HCT116 (cell line): ENCODE results near the gene CCNJL. TPM values are rescaled to one million over a fixed set of nuclear protein-coding genes. Genes with fewer than 3 reads are reported as not detected.

Experiments used
- ATAC-seq: fragments of 200-7000 bp; cut with Tn5 transposase; 2 replicates; pipeline ENCODE4 v1.9.1; 2020; ENCODE audit warnings: mild to moderate bottlenecking, moderate library complexity
- BruUV-seq: library from RNA; stranded (reverse); fragments of 400-500 nt; replicated peaks from 2 replicates; lab custom pipeline; 2021; lab: Mats Ljungman, UMichigan
- CTCF ChIA-PET: fragments of 300-600 bp; sonication (Branson Sonifier 250); formaldehyde crosslinking; loops from one replicate; lab custom pipeline; 2021; ENCODE audit warnings: antibody characterized with exemption; lab: Charles Lee
- POLR2A ChIA-PET: fragments of 300-600, 350-600 bp; sonication (Branson Sonifier 250); formaldehyde crosslinking; loops from one replicate; lab custom pipeline; 2021; ENCODE audit warnings: antibody characterized with exemption; lab: Charles Lee
- RAD21 ChIA-PET, 2 experiments: fragments of 300-600 bp; sonication (Branson Sonifier 250); formaldehyde crosslinking; loops; one replicate each; lab custom pipeline; 2023; ENCODE audit warnings: low total read pairs in 2 of 2; ENCODE audit not compliant: uncharacterized antibody in 2 of 2, unreplicated experiment in 2 of 2, low non-redundant PET in 1 of 2; lab: Charles Lee
- DNase-seq: peaks from one replicate; pipeline ENCODE4 v3.0.0-alpha.2; 2010; ENCODE audit warnings: low read depth, low spot score
- H2AFZ ChIP-seq: fragments of 200-600 bp; shearing (Covaris generic), sonication (generic); 2 replicates; pipeline ENCODE4 v1.6.1; 2017; ENCODE audit warnings: low read depth, mixed run types, mixed read lengths, antibody characterized with exemption, low read length; ENCODE audit not compliant: poor library complexity, severe bottlenecking
- H3K27ac ChIP-seq: 2 replicates; pipeline ENCODE4 v1.5.1; 2012; ENCODE audit warnings: low read depth, low read length
- H3K27me3 ChIP-seq: fragments of 200-600 bp; sonication (generic); 2 replicates; pipeline ENCODE4 v1.6.1; 2016; ENCODE audit warnings: mixed run types, low read length, mixed read lengths; ENCODE audit not compliant: insufficient read depth
- H3K36me3 ChIP-seq, 2 experiments: fragments of 200-500 bp in 1 of 2; fragments of 200-600 bp in 1 of 2; sonication (Bioruptor generic) in 1 of 2; sonication (generic) in 1 of 2; 2 replicates each; pipeline versions ENCODE4 v1.5.1 to v1.6.1; 2014 to 2016; ENCODE audit warnings: low read length in 2 of 2, inconsistent platforms in 1 of 2, mixed read lengths in 1 of 2, mixed run types in 1 of 2; ENCODE audit not compliant: insufficient read depth in 2 of 2, control insufficient read depth in 1 of 2
- H3K4me1 ChIP-seq, 2 experiments: fragments of 200-600 bp in 1 of 2; sonication (generic) in 1 of 2; 2 replicates each; pipeline versions ENCODE4 v1.5.1 to v1.6.1; 2012 to 2017; ENCODE audit warnings: low read length in 2 of 2, inconsistent platforms in 1 of 2, mild to moderate bottlenecking in 1 of 2, mixed read lengths in 1 of 2, mixed run types in 1 of 2, moderate library complexity in 1 of 2; ENCODE audit not compliant: insufficient read depth in 2 of 2, control insufficient read depth in 1 of 2
- H3K4me2 ChIP-seq: fragments of 200-600 bp; sonication (generic); 2 replicates; pipeline ENCODE4 v1.6.1; 2017; ENCODE audit warnings: mixed run types, low read length, mixed read lengths
- H3K4me3 ChIP-seq, 2 experiments: fragments of 200-600 bp in 1 of 2; sonication (generic) in 1 of 2; replicated peaks in 1 of 2; 2 replicates each; pipeline ENCODE4 v1.5.1; 2011 to 2016; ENCODE audit warnings: low read length in 2 of 2, control low read depth in 1 of 2, low read depth in 1 of 2, mild to moderate bottlenecking in 1 of 2, mixed read lengths in 1 of 2, mixed run types in 1 of 2
- H3K79me2 ChIP-seq: fragments of 200-600 bp; sonication (generic); 2 replicates; pipeline ENCODE4 v1.6.1; 2017; ENCODE audit warnings: mild to moderate bottlenecking, mixed run types, low read length, moderate library complexity, mixed read lengths; ENCODE audit not compliant: insufficient read depth
- H3K9ac ChIP-seq: fragments of 200-600 bp; sonication (generic); 2 replicates; pipeline ENCODE4 v1.6.1; 2016; ENCODE audit warnings: low read length, mixed read lengths
- H3K9me2 ChIP-seq: fragments of 200-600 bp; sonication (generic), shearing (Covaris generic); 2 replicates; pipeline ENCODE4 v1.6.1; 2017; ENCODE audit warnings: mixed run types, mild to moderate bottlenecking, moderate library complexity; ENCODE audit not compliant: insufficient read depth
- H3K9me3 ChIP-seq, 2 experiments: fragments of 200-500 bp in 1 of 2; fragments of 200-600 bp in 1 of 2; sonication (Bioruptor generic) in 1 of 2; sonication (generic) in 1 of 2; 2 replicates each; pipeline ENCODE4 v1.6.1; 2014 to 2017; ENCODE audit warnings: low read length in 2 of 2, mixed read lengths in 2 of 2, inconsistent platforms in 1 of 2, low read depth in 1 of 2, mild to moderate bottlenecking in 1 of 2, mixed run types in 1 of 2, moderate library complexity in 1 of 2; ENCODE audit not compliant: control insufficient read depth in 1 of 2, insufficient read depth in 1 of 2
- H4K20me1 ChIP-seq: fragments of 200-600 bp; sonication (generic), shearing (Covaris generic); 2 replicates; pipeline ENCODE4 v1.6.1; 2017; ENCODE audit warnings: mixed run types, mild to moderate bottlenecking, moderate library complexity; ENCODE audit not compliant: insufficient read depth
- CEBPB ChIP-seq: IDR thresholded peaks from 2 replicates; pipeline ENCODE4 v1.6.1; 2012; ENCODE audit warnings: low read depth
- EZH2 ChIP-seq: fragments of 200-600 bp; sonication (generic); IDR thresholded peaks from 2 replicates; pipeline ENCODE4 v1.6.1; 2017; ENCODE audit warnings: antibody characterized with exemption, mixed run types
- FOSL1 ChIP-seq: IDR thresholded peaks from 2 replicates; pipeline ENCODE4 v1.6.1; 2012; ENCODE audit warnings: low read depth
- JUND ChIP-seq: IDR thresholded peaks from 2 replicates; pipeline ENCODE4 v1.6.1; 2012
- POLR2A ChIP-seq: IDR thresholded peaks from 2 replicates; pipeline ENCODE4 v1.7.0; 2011; ENCODE audit warnings: borderline replicate concordance; ENCODE audit not compliant: insufficient read depth, insufficient read length; ENCODE audit errors: extremely low read depth
- POLR2AphosphoS5 ChIP-seq: IDR thresholded peaks from 2 replicates; pipeline ENCODE4 v1.6.1; 2011; ENCODE audit warnings: mild to moderate bottlenecking, low read depth, low read length, moderate library complexity
- RAD21 ChIP-seq: IDR thresholded peaks from 2 replicates; pipeline ENCODE4 v1.6.1; 2012; ENCODE audit warnings: low read depth, mild to moderate bottlenecking
- SIN3A ChIP-seq: IDR thresholded peaks from 2 replicates; pipeline ENCODE4 v1.6.1; 2012; ENCODE audit warnings: low read depth
- SP1 ChIP-seq: IDR thresholded peaks from 2 replicates; pipeline ENCODE4 v1.6.1; 2012; ENCODE audit warnings: low read depth
- SRF ChIP-seq: IDR thresholded peaks from 2 replicates; pipeline ENCODE4 v1.6.1; 2012; ENCODE audit warnings: low read depth
- TCF7L2 ChIP-seq: IDR thresholded peaks from 2 replicates; pipeline ENCODE4 v1.7.0; 2011; ENCODE audit warnings: borderline replicate concordance, inconsistent platforms; ENCODE audit not compliant: insufficient read depth, insufficient read length; ENCODE audit errors: extremely low read depth
- YY1 ChIP-seq: IDR thresholded peaks from 2 replicates; pipeline ENCODE4 v1.6.1; 2011; ENCODE audit warnings: low read length, low read depth, moderate library complexity, mild to moderate bottlenecking; ENCODE audit not compliant: insufficient replicate concordance; ENCODE audit errors: extremely low read depth
- ZNF274 ChIP-seq: fragments of 200-500 bp; sonication (Bioruptor generic); IDR thresholded peaks from 2 replicates; pipeline ENCODE4 v1.6.1; 2014; ENCODE audit warnings: mild to moderate bottlenecking, low read depth, low read length, inconsistent platforms
- intact Hi-C: fragments of 100-400 bp; cut with micrococcal nuclease; formaldehyde crosslinking; loops from 2 replicates; pipeline ENCODE4 v1.10.0; 2022
- total RNA-seq: library from RNA; stranded (reverse); gene quantifications from one replicate; pipeline ENCODE4 v1.2.1, GENCODE V29; 2021; ENCODE audit not compliant: unreplicated experiment
- TF ChIP-seq, protein P1 (sequence below): IDR thresholded peaks from 2 replicates; pipeline ENCODE4 v1.6.1; 2012
- TF ChIP-seq, protein P2 (sequence below): IDR thresholded peaks from 2 replicates; pipeline ENCODE4 v1.6.1; 2011; ENCODE audit warnings: mild to moderate bottlenecking, low read length, moderate library complexity; ENCODE audit not compliant: insufficient replicate concordance; ENCODE audit errors: extremely low read depth

Gene CCNJL
- total RNA-seq, 1 experiment from 2014 or later, result 2.9 TPM

DNA sequence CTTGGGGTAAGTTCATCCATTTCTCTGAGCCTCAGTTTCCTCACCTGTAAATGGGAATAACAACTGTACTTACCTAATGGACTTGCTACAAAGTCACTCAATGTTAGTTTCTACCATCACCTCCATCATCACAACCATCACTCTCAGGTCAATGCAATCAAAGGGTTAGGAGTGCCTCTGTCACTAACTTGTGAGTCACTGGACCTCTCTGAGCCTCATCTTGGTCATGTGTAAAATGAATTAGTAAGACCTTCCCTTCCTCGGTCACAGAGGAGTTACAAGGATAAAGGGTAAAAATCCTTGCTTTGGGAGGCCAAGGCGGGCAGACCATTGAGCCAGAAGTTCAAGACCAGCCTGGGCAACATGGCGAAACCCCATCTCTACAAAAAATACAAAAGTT lies 70.2 kb downstream of the CCNJL start:
- CTCF ChIA-PET, result no interaction called here
- Histone ChIP-seq H3K4me1 (no peaks in the 10 kb centered on the region; a peak in 1 of 4 replicates), H2AFZ (no peak overlapping the region), H3K9me3 (no peaks in the 10 kb centered on the region), H3K36me3 (no peaks in the 10 kb centered on the region), H3K27ac (no peak overlapping the region), H3K4me2 (no peak overlapping the region), H3K79me2 (no peaks in the 10 kb centered on the region), H3K9me2 (no peaks in the 10 kb centered on the region), H3K9ac (no peak overlapping the region), H3K4me3 (no peak overlapping the region), H3K27me3 (no peaks in the 10 kb centered on the region), H4K20me1 (no peaks in the 10 kb centered on the region)
- DNase-seq, result no peak
- no TSS peak for BruUV-seq
- no peak for TF ChIP-seq FOSL1
- no peak for TF ChIP-seq SIN3A
- no peak for TF ChIP-seq SP1
- TF ChIP-seq, protein P1, sequence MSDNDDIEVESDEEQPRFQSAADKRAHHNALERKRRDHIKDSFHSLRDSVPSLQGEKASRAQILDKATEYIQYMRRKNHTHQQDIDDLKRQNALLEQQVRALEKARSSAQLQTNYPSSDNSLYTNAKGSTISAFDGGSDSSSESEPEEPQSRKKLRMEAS, result no peak
- no peak for TF ChIP-seq JUND
- no peak for TF ChIP-seq TCF7L2
- TF ChIP-seq ZNF274, result no peak
- TF ChIP-seq CEBPB, result no peak
- TF ChIP-seq YY1, result no peak
- TF ChIP-seq SRF, result no peak
- TF ChIP-seq POLR2AphosphoS5, result no peak
- TF ChIP-seq POLR2A, result no peak
- no peak for TF ChIP-seq RAD21
- TF ChIP-seq, protein P2, sequence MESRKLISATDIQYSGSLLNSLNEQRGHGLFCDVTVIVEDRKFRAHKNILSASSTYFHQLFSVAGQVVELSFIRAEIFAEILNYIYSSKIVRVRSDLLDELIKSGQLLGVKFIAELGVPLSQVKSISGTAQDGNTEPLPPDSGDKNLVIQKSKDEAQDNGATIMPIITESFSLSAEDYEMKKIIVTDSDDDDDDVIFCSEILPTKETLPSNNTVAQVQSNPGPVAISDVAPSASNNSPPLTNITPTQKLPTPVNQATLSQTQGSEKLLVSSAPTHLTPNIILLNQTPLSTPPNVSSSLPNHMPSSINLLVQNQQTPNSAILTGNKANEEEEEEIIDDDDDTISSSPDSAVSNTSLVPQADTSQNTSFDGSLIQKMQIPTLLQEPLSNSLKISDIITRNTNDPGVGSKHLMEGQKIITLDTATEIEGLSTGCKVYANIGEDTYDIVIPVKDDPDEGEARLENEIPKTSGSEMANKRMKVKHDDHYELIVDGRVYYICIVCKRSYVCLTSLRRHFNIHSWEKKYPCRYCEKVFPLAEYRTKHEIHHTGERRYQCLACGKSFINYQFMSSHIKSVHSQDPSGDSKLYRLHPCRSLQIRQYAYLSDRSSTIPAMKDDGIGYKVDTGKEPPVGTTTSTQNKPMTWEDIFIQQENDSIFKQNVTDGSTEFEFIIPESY, result no peak
- no peak for TF ChIP-seq EZH2
- RAD21 ChIA-PET, result no interaction called here
- POLR2A ChIA-PET, result interaction anchor here (1.0 kb wide), 1 partner anchor 10 kb away, joined by 4 read pairs; no protein-coding TSS in a partner anchor
- ATAC-seq, result no peak
- intact Hi-C loops, result loop anchor here (2.0 kb wide), 1 partner anchor 103 kb away; no protein-coding TSS in a partner anchor
